ENCODE measurements around the gene EVI2B.
"Not testable (repeated sequence)": the region's sequence is repeated elsewhere in the genome, so short reads cannot be mapped to it uniquely, and the experiment has no call there.

Gene EVI2B

DNA sequence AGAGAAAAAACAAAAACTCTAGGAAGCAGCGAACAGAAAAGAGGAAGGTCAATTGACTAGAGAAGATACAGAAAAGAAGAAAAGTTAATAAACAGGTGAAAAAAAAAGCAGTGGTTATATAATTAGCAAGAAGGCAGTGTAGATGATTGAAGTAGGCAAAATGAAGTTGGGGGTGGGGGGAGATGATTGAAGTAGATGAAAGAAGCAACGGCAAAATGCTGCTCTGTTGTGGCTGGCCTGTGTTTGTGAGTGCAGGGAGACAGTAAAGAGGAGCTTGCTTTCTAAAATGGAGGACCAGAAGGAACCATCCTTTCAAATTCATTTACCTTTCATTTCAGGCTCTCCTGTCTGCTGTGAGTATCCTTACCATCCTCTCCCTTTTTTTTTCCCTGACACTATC, 3.6 kb downstream of the EVI2B start:
- DNase-seq = no peak

DNA sequence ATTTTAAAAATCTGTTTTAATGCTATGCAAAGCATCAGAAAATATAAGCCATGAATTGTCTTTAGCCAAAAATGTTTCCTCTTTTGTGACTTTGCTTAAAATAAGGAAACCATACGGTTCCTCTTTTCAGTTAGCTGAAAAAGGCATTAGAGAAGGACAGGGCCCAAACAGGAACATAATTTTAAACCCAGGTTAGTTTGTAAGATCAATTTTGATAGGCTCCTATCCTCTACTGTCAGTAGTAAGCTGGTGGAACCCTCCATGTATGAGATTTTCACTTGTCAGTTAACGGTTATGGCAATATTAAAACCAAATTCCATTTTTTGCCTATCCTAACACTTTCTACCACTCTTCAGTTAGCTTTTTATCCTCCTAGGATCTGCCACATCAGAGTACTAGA, 4.3 kb downstream of the EVI2B start:
- no peak for DNase-seq

DNA sequence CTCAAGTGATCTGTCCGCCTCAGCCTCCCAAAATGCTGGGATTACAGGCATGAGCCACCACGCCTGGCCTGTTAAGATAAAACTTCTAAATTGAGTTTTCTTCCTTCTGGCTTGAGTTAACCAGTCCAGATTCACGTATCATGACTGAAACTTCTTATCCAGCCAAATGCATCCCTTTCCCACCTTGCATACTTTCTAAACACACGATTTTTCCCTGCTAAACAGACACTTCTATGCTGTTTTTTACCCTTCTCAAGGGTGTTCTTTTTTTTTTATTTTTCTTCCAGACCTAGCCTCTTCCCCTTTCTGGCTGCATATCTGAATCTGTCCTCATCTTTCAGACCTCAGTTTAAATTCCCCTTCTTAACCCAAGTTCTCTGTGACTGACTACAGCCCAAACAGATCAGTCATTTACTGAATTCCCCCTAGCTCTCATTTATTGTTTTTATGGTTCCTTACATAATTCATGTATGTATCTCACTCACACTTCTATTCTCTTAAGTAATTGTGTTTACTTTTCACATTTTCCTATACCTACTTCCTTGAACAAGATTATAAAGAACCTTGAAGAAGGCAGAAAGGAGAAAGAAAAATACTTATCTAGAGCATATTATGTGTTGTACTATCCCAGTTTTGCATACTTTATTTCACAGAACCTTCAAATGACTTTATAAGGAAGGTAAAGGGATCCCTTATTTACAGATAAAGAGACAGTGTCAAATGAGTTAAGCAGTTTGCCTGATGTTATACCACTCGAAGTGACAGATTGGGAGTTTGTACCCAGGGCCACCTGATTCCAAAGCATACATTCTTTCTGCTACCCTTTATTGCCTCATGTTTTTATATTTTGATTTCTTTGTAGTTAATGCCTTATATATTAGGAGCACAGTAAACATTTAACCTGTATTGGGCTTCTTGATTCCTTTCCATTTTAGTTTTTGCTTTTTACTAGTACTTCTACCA, 5.2 kb downstream of the EVI2B start:
- DNase-seq = no peak

DNA sequence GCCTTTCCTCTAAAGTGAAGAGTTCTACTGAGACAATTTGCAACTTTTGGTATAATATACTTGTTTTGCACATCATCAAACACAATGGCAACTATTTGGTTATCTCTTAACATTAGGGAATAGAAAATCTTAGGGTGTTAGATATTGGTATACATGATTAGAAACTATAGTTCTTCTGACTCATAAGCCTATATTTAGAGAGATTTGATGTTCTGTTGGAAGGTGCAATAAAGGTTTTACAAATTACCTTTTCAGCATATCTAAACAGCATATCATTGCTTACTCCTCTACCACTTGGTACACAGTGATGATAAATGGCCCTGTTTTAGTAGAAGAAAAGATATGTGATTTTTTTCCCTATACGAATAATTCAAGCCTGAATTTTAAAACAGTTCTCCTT, 6.2 kb downstream of the EVI2B start:
- no peak for DNase-seq

DNA sequence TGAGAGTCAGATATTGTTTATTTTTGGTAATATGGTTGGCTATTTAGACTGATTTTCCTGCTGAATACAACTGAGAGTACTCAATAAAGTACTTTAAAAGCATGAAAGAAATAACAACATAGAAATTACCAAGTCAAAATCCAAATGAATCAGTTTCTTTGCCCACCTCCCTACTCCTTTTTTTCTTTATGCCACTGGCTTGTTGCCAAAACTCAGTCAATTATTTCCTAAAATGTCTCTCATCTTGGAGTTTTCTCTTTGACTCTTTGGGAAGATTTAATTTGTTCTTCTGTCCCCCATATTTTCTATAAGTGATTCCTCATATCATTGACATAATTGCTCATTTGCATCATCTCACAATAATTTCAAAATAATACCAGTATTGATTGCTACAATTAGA, 14.2 kb downstream of the EVI2B start:
- no peak for DNase-seq

DNA sequence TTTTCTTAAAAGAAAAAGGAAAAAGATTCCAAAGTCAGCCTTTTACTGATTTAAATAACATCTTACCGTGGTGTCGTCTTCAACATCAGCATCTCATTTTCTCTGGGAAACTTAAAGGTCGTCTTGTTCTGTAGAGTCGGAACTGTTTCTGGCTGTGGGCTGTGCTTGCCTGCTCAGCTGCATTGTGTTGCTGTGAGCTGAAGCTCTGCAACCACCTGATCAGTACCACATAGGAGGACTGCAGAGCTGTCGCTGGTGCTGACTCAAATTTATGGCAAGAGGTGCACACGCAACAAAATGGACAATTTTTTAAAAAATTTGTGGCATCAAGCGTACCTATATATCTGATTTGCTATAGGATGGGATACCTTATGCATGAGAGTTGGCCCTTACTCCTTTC, 16.8 kb downstream of the EVI2B start, which contains the start of gene OMG:
Gene OMG, minus strand, starts transcription at position 150 of the 400 bp plus-strand sequence. CDS start 908 bp downstream, outside the sequence.
- DNase-seq = no peak

DNA sequence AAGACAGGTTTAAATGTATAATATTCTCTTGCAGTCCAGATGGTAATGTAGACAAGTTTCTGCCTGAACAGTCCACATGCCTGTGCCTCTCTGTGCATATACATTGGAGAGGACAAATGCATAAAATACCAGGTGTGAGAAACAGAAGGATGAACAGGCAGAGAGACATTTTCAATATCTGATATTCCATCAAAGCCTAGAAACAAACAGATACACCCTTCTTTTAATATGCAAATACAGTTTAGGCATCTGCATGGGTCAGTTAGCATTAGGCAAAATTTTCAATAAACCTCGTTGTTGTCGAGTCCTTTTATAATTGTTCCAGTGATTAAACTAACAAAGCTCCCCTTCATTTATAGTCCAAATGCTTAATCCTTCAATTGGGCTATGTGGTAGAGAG, 17.7 kb downstream of the EVI2B start:
- no peak for DNase-seq

DNA sequence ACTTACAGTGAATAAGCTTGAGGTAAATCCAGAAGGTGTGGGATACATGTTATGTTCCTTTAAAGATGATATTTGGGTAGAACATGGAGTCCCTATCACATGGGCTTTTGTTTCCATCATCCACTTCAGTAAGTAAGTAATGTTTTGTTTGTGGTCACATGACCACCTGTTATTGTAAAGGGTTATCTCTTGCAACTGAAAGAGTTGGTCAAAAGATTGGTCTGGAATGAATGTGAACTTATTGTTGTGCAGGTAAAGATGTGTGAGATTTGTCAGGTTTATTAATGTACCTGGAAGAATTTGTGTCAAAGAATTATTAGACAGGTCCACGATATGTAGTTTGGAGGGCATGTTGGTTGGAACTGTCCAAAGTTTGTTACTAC, 18.4 kb downstream of the EVI2B start:
- DNase-seq = no peak

DNA sequence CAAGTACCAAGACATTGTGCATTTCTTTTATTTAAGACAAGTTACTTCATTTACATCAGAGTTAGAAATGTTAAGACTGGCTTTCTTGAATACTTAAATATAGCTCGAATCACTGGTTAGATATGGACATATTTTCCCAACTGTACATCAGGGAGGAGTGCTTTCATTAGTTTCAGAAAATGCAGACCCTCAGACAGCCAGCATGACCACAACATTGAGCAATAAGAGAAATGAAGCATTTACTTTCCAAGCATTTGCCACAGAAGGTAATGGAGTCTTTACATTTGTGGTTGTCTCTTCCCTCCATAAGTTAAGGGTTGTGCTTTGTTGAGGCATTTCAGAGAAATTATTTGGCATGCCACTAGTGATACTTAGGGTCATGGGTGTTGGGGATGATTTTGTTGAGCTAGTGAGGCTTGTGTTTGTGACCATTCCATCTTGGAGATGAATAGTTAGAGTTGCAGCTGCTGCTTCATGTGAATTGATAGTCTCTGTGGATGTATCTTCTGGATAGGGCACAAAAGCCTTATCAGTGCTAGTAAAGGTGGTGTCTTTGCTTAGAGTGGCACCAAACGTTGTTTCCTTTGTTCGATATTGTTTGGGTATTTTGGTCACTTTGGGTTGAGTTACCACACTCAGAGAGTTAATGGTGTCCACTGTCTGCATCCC, 18.9 kb downstream of the EVI2B start:
- no peak for DNase-seq

DNA sequence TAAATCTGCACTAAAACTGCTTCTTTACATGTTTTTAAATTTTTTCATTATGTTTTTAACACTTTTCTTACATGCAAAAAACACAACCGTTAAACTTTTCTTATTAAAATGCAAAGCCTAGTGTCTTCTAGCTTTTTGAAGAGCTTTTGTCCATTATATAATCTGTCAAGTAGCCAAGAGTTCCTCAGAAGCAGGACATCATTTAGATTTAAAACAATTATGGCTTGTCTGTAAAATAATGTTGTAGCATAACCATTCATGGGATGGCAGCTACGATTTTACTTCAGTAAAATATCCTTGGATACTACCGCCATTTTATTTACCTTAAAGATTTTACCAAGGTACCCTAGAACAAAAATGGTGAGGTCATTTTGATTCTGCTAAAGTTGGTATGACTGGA, 19.6 kb downstream of the EVI2B start:
- DNase-seq = no peak

DNA sequence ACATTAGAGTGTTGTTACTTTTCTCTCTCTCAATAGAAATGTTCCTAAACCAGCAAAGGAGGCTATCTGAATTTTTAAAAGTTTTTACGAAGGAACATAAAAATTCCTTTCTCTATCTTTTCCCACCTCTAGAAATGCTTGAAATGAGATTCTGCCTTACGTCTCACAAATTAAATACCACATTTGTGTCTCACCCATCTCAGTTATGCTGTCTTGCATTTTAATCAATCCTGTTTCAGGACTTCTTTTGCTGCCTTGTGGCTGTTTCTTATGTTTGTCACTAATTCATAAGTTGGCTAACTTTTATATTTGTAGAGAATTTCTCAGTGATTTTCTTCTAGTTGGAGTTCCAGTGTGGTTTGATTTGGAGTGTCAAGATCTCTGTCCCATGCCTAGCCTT, 20.3 kb downstream of the EVI2B start:
- no peak for DNase-seq

DNA sequence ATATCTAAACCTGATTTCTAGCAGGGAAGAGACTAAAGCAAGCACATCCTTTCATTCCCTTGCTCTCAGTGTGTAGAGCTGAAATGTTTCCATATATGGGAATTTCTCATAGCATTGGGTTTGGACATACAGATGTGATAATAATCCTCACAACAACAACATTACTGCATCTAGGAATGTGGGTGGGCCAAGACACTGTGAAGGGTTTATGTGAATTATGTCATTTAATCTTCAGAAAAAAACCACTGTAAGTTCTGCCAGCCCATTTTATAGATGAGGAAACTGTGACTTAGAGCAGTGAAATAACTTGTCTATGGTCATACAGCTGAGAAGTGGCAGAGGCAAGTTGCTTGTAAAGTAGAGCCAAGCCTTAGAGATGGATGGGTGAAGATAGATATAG, 22.0 kb downstream of the EVI2B start:
- no peak for DNase-seq

DNA sequence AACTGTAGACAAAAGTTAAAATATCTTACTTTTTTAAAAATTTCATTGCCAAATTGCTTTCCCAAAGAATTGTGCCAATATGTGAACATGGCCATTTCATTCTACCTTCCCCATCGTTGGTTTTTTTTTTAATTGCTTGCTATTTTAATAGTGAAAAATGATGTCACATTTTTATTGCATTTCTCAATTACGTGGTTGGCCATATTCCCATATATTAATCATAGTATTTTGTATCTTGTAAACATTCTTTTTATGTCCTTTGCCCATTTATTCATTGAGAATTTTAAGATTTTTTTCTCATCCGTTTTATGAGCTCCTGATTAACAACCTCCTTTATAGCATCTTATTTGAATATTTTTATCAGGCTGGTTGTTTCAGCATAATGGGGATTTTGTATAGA, 24.1 kb downstream of the EVI2B start:
- DNase-seq = no peak

DNA sequence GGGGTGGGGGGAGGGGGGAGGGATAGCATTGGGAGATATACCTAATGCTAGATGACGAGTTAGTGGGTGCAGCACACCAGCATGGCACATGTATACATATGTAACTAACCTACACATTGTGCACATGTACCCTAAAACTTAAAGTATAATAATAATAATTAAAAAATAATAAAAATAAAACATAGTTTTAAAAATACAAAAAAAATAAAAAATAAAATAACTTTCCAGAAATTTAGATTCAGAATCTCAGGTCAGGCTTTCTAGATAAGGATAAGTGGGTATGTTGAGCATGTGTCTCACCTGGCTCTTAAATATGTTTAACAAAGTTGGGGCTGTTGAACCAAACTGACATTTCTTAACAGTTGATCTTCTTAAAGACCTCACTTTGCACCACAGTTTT, 25.9 kb downstream of the EVI2B start:
- DNase-seq = not testable (repeated sequence)

DNA sequence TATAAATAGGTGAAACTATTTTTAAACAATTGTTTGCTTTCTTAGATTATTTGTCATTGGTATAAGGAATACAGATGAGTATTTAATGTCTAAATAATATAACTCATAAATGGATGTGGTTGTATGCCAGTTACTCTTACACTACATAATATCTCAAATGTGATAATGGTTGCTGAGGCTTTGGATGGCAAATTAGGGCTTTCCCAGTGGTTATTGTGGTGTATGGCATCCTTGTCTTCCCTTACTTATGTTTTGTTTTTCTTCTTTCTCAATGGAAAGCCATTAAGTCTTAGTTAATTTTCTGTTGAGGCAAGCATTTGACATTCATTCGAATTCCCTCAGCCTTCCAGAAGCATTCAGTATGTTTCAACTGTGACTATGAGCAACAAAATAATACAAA, 27.3 kb downstream of the EVI2B start:
- DNase-seq = peak; percentile 2

DNA sequence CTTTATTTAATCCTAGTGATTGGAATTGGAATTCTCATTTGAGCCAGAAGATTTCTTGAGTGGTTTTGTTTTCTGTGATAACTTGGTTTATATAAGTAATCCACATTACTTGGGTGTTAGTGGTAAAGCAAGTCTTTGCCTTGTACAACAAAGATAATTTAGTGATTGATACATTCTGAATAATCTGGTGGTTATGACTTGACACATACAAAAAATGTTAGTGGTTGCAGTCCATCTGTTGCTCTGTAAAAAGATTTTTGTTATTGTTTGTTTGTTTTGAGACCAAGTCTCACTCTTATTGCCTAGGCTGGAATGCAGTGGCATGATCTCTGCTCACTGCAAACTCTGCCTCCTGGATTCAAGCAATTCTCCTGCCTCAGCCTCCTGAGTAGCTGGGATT, 30.0 kb downstream of the EVI2B start:
- no peak for DNase-seq

DNA sequence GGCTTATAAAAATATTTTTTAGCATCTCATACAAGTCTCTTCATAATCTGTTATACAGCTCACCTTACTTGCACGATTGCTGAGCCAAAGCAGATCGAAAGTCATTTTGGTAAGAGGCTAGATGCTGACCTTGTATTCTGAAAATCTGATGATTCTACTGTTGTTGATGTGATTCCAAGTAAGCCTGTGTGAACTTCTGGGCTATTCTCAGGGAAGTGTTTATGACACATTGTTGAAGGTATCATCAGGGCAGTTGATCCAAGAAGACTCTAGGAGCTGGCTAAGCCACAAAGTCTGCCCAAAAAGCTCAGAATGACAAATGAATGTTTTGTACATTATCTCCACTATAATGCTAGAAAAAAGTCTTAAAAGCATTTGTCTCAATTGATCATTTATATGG, 32.8 kb downstream of the EVI2B start:
- no peak for DNase-seq

DNA sequence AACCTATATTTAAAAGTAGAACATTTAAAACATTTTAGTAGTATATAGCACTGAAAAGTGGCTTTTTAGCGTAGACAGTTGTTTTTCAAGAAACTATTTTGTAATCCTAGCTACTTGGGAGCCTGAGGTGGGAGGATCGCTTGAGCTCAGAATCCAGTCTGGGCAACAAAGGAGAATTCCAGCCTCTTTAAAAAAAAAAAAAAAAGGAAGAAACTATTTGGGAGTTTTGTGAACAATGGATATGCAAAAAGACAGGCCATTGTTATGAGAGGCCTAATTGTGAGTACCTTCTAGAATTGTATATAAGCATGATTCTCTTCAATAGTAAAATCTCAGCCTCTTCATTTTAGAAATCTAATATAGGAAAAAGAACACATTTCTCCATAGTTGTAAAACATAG, 34.5 kb downstream of the EVI2B start:
- no peak for DNase-seq

DNA sequence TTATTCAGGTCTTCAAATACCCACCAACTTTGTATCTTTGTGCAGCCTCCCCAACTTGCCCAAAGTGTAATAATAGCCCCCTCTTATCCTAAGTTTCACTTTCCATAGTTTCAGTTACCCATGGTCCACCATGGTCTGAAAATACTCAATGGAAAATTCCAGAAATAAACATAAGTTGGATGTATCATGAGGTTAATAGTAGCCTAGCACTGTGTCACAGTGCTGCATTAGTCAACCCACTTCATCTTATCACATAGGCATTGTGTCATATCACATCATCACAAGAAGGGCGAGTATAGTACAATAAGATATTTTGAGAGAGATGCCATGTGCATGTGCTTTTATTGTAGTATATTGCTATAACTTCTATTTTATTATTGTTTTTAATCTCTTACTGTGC, 38.7 kb downstream of the EVI2B start:
- no peak for DNase-seq

DNA sequence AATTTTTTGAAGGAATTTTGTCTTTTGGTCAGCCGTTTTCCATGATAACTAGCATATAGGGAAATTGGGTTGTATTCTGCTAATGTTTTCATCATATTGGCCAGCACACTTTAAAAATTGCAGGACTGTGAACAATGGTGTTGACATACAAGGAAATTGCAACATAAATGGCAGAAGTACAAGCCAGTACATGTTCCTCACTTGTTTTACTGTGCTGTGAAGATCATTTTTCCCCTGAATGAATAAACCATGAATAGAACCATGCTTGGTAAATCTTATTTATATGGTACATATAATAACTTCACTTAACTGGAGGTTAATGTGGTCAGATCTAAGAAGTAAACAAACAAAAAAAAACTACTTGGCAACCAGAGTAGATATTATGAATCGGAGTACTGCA, 39.6 kb downstream of the EVI2B start:
- DNase-seq = no peak

DNA sequence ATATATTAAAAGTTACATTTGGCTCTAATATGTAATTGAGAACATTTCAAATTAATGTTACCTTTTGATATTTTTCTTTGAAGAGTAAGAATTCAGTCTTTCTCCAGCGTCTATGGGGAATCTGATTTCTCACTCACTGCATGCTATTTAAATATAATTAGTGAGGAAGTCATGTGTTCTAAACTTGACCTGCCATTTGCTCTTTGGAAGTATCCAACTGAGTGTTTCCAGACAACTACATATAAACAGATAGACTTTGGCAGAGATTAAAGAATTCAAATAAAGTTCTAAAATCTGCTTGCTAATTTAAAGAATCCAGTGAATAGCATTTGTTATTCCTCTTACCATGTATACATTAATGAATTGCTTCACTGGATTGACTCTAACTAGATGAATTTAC, 40.3 kb downstream of the EVI2B start:
- DNase-seq = no peak

DNA sequence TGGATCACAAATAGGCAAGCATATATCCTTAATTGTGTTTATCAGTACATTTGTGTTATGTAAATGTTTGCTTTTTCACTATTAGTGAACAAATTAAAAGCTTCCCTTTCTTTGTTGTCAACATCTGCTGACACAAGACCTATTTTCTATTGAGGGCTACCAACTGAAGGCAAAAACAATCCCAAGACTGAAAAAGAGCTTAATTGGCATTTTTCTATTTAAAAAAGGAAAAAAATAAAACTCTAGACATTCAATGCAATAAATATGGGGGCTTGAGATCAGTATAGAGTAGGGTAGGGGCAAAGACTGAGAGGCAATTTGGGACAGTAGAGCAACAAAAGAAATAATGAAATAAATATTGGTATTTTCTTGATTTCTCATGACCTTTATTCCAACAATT, 41.1 kb downstream of the EVI2B start:
- no peak for DNase-seq

DNA sequence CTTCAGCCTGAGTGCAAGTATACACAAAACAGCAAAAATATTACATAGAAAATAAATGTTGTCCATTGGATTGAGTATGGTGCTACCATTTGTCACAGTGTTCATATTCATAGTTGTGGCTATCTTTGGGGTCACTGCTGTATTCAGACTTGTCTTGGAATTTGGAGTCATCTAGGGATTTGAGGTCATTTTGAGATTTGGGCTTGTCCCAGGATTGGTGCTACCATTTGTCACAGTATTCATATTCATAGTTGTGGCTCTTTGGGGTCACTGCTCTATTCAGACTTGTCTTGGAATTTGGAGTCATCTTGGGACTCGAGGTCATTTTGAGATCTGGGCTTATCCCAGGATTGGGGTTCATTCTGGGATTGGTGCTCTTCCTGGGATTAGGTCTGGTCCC, 41.6 kb downstream of the EVI2B start:
- no peak for DNase-seq

DNA sequence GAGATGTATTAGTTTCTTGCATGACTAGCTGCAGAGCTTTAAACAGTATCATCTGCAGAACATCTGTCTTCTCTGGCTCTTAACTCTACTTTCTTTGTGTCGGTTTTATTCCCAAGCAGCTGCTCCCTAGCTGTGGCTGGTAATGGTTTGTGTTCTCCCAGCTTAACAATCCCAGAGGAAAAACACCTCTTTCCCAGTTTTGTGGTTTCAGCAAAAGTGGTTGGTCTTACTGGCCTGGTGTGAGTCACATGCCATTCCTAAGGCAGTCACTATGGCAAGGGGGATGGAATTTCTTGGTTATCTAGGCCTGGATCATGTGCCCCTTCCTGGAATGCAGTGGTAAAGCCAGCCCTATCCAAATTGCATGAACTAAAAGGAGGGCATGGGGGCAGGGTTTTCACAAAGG, 44.3 kb downstream of the EVI2B start:
- no peak for DNase-seq
